Activated naive CD4-positive, alpha-beta T cell treated with anti-CD3 and anti-CD28 coated beads, Interleukin-2, amount 50 U/mL, for 72 hours (primary cell): ENCODE data around the gene EBLN2. TPM values are rescaled to one million over a fixed set of nuclear protein-coding genes. Genes with fewer than 3 reads are reported as not detected.

Experiments
- ATAC-seq, 2 donors: fragments of 150-1000 bp; cut with Tn5 transposase; 2 replicates each; pipeline ENCODE4 v1.10.0; 2021; ENCODE audit warnings: mild to moderate bottlenecking in 2 of 2, moderate library complexity in 2 of 2
- DNase-seq, 2 donors: peaks; one replicate each; pipeline ENCODE4 v3.0.0; 2021 to 2022; ENCODE audit warnings: low spot score in 2 of 2
- H3K27ac Mint-ChIP-seq, 2 donors: one replicate each; pipeline ENCODE4 v1.8.0; 2022; ENCODE audit warnings: mild to moderate bottlenecking in 2 of 2, mixed read lengths in 2 of 2
- H3K36me3 Mint-ChIP-seq, 2 donors: one replicate each; pipeline ENCODE4 v1.8.0; 2022; ENCODE audit warnings: mixed read lengths in 2 of 2
- H3K9me3 Mint-ChIP-seq, 2 donors: one replicate each; pipeline ENCODE4 v1.8.0; 2022; ENCODE audit warnings: mixed read lengths in 2 of 2
- total RNA-seq, 2 donors: library from RNA; stranded (reverse); gene quantifications; one replicate each; pipeline ENCODE4 v1.2.3, GENCODE V29; 2022

The EBLN2 gene
- total RNA-seq, 2 donors from 2014 or later = 7.4 to 7.6 TPM

GRCh38 chr3:73081140-73081539 lies 19.7 kb downstream of the EBLN2 start:
- Mint-ChIP-seq H3K36me3 (no peaks in the 10 kb centered on the region), H3K27ac (peak overlapping the region in 1 of 2 donors; percentile 22), H3K9me3 (no peaks in the 10 kb centered on the region)
- ATAC-seq (no peak), DNase-seq (no peak)

GRCh38 chr3:73084170-73084569 lies 22.7 kb downstream of the EBLN2 start:
- no peak for ATAC-seq
- H3K36me3 Mint-ChIP-seq = no peaks in the 10 kb centered on the region
- no peaks in the 10 kb centered on the region for H3K9me3 Mint-ChIP-seq
- no peak overlapping the region for H3K27ac Mint-ChIP-seq
- no peak for DNase-seq

- Mint-ChIP-seq H3K36me3 (no peaks in the 10 kb centered on the region), H3K9me3 (no peaks in the 10 kb centered on the region), H3K27ac (no peak overlapping the region)
- peak in 1 of 2 donors; percentile 54 for DNase-seq
- peak; percentile 52 to 88 for ATAC-seq
Observed at GRCh38 chr3:73086071-73086494, 24.6 kb downstream of the EBLN2 start.

GRCh38 chr3:73094129-73094528 lies 32.7 kb downstream of the EBLN2 start:
- Mint-ChIP-seq H3K36me3 (no peaks in the 10 kb centered on the region), H3K27ac (no peak overlapping the region), H3K9me3 (no peaks in the 10 kb centered on the region)
- ATAC-seq (no peak), DNase-seq (no peak)

GRCh38 chr3:73094951-73095350 lies 33.5 kb downstream of the EBLN2 start:
- no peak for DNase-seq
- H3K36me3 Mint-ChIP-seq = no peaks in the 10 kb centered on the region
- H3K27ac Mint-ChIP-seq = no peak overlapping the region
- no peaks in the 10 kb centered on the region for H3K9me3 Mint-ChIP-seq
- ATAC-seq = no peak

GRCh38 chr3:73096169-73096568 lies 34.7 kb downstream of the EBLN2 start:
- Mint-ChIP-seq H3K36me3 (no peaks in the 10 kb centered on the region), H3K27ac (no peak overlapping the region), H3K9me3 (no peaks in the 10 kb centered on the region)
- DNase-seq = no peak
- no peak for ATAC-seq

- ATAC-seq = no peak
- DNase-seq = no peak
- H3K36me3 Mint-ChIP-seq = no peaks in the 10 kb centered on the region
- H3K27ac Mint-ChIP-seq = no peak overlapping the region
- H3K9me3 Mint-ChIP-seq = no peaks in the 10 kb centered on the region
Observed at GRCh38 chr3:73098026-73098425, 36.6 kb downstream of the EBLN2 start.

- Mint-ChIP-seq H3K27ac (no peak overlapping the region), H3K36me3 (no peaks in the 10 kb centered on the region), H3K9me3 (no peaks in the 10 kb centered on the region)
- ATAC-seq (no peak), DNase-seq (no peak)
Observed at GRCh38 chr3:73098873-73099272, 37.4 kb downstream of the EBLN2 start.

GRCh38 chr3:73100741-73101559 lies 39.5 kb downstream of the EBLN2 start:
- peak; percentile 59 to 75 for ATAC-seq
- no peaks in the 10 kb centered on the region for H3K36me3 Mint-ChIP-seq
- H3K27ac Mint-ChIP-seq = no peak overlapping the region
- peak in 1 of 2 donors; percentile 77 for DNase-seq
- no peaks in the 10 kb centered on the region for H3K9me3 Mint-ChIP-seq

GRCh38 chr3:73101881-73102280 lies 40.4 kb downstream of the EBLN2 start:
- DNase-seq (no peak), ATAC-seq (no peak)
- no peaks in the 10 kb centered on the region for H3K36me3 Mint-ChIP-seq
- no peak overlapping the region for H3K27ac Mint-ChIP-seq
- no peaks in the 10 kb centered on the region for H3K9me3 Mint-ChIP-seq

- Mint-ChIP-seq H3K27ac (no peak overlapping the region), H3K36me3 (no peaks in the 10 kb centered on the region), H3K9me3 (no peaks in the 10 kb centered on the region)
- DNase-seq = no peak
- ATAC-seq = no peak
Observed at GRCh38 chr3:73107215-73107614, 45.8 kb downstream of the EBLN2 start.

- H3K36me3 Mint-ChIP-seq = no peaks in the 10 kb centered on the region
- ATAC-seq (no peak), DNase-seq (no peak)
- no peaks in the 10 kb centered on the region for H3K9me3 Mint-ChIP-seq
- H3K27ac Mint-ChIP-seq = no peak overlapping the region
Observed at GRCh38 chr3:73107676-73108187, 46.3 kb downstream of the EBLN2 start.

- ATAC-seq (no peak), DNase-seq (no peak)
- H3K9me3 Mint-ChIP-seq = no peaks in the 10 kb centered on the region
- H3K36me3 Mint-ChIP-seq = no peaks in the 10 kb centered on the region
- H3K27ac Mint-ChIP-seq = no peak overlapping the region
Observed at GRCh38 chr3:73108750-73109149, 47.3 kb downstream of the EBLN2 start.

- H3K9me3 Mint-ChIP-seq = no peaks in the 10 kb centered on the region
- no peak overlapping the region for H3K27ac Mint-ChIP-seq
- H3K36me3 Mint-ChIP-seq = no peaks in the 10 kb centered on the region
- ATAC-seq = no peak
- no peak for DNase-seq
Observed at GRCh38 chr3:73110530-73110929, 49.1 kb downstream of the EBLN2 start.

Other genes with a start within 250 kb of the EBLN2 start
- gene SHQ1, start 213.2 kb upstream of the EBLN2 start, total RNA-seq = 10 to 100 TPM; 25.7 to 34.3 TPM
- under 1 TPM in 1 of 2 donors, not detected in 1; 0.08 TPM for gene GXYLT2, start 173.6 kb upstream of the EBLN2 start, total RNA-seq
- 10 to 100 TPM; 69.4 to 85.7 TPM for gene PPP4R2, start 64.8 kb upstream of the EBLN2 start, total RNA-seq